ENCODE data around the gene A3GALT2. TPM values are rescaled to one million over a fixed set of nuclear protein-coding genes. Genes with fewer than 3 reads are reported as not detected.

The A3GALT2 gene
- total and polyA plus RNA-seq, 7 experiments from 2014 or later: not detected

DNA sequence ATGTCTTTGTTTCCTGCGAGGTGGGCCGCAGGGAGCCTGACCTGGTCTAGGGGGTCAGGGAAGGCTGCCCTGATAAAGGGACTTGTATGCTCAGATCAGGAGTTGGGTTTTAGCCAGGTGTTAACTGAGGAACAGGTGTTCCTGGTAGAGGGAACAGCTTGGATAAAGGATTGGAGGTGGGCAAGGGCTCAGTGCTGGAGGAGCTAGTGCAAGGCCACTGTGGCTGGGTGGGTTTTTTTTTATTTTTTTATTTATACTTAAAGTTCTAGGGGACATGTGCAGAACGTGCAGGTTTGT lies 31.1 kb downstream of the A3GALT2 start:
- no peaks in the 10 kb centered on the region for H3K9me3 ChIP-seq (ENCODE audit: control insufficient read depth in 2 of 3, low read length in 3 of 3)
- no peaks in the 10 kb centered on the region for H3K27me3 ChIP-seq (ENCODE audit: control insufficient read depth in 2 of 2, insufficient read depth in 2 of 2, low read length in 2 of 2)
- ChIA-PET POLR2A (no interaction called here), CTCF (no interaction called here)
- intact Hi-C loops (cut with micrococcal nuclease): loop anchor here in 1 of 2 donors (2.0 to 10.0 kb wide), 3 partner anchors 13 to 355 kb away; no protein-coding TSS in a partner anchor
- Mint-ChIP-seq H3K27me3 (no peaks in the 10 kb centered on the region), H3K36me3 (peaks cover 7 to 48% (median 20%) of the 10 kb centered on the region in 5 donors), H3K4me3 (no peak overlapping the region), H3K9me3 (peaks cover 0 to 5% (median 0%) of the 10 kb centered on the region in 11 donors), H3K4me1 (peaks cover 0 to 14% (median 9%) of the 10 kb centered on the region in 7 donors), H3K27ac (peak overlapping the region in 2 of 9 donors; percentile 59 to 69)
- no peaks in the 10 kb centered on the region for H3K4me1 ChIP-seq (ENCODE audit: control insufficient read depth in 2 of 2, insufficient read depth in 2 of 2, low read length in 2 of 2)
- no peak overlapping the region for H3K27ac ChIP-seq (ENCODE audit: low read depth, low read length)
- DNase-seq (no peak), ATAC-seq (no peak)
- H3K36me3 ChIP-seq (ENCODE audit: control insufficient read depth in 2 of 3, insufficient read depth in 3 of 3, low read length in 3 of 3): peaks cover 0 to 28% (median 0%) of the 10 kb centered on the region in 3 experiments
- no peak overlapping the region for H3K4me3 ChIP-seq (ENCODE audit: low read length)

DNA sequence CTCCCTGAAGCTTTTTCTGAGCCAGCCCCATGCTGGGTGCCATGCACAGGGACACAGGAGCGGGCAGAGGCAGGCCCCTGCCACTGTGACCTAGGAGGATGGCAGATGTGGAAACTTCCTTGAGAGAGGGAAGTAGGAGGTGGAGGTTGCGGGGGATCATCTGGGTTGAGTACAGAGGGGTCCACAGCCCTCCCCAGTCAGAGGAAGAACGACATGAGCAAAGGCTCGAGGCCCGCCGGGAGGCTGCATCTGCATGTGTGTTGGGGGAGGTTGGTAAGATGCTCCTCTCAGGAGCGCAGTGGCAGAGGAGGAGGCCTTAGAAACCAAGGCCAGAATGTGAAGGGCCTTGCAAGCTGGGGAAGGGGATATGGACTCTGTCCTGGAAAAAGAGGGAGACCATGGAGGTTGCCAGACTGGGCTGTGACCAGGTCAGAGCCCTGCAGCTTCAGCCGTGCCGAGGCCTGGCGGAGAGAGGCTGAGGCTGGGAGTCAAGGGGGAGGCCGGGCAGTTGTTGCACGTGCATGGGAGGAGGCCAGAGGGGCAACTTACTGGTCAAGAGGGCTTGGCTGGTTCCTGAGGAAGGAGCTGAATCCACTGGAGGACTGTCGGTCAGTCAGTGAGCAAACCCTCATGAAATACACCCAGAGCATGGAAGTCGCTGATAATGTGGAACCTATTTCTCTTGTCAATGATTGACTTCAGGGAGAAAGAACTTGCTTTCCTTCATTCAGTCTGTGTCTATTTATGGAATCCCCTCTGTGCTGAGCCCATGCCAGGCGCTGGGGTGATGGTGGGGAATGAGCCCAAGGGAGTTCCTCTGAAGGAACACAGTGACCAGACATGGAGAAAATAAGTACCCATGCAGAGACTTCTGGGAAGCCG lies 31.7 kb downstream of the A3GALT2 start:
- intact Hi-C loops (cut with micrococcal nuclease): loop anchor here in 1 of 2 donors (2.0 kb wide), 1 partner anchor 14 kb away; no protein-coding TSS in a partner anchor
- Mint-ChIP-seq H3K27me3 (no peaks in the 10 kb centered on the region), H3K27ac (peak overlapping the region in 4 of 9 donors; percentile 42 to 69 (median 52)), H3K36me3 (peaks cover 7 to 53% (median 20%) of the 10 kb centered on the region in 5 donors), H3K4me1 (peaks cover 0 to 14% (median 6%) of the 10 kb centered on the region in 7 donors), H3K9me3 (peaks cover 0 to 5% (median 0%) of the 10 kb centered on the region in 11 donors), H3K4me3 (no peak overlapping the region)
- Histone ChIP-seq H3K27ac (ENCODE audit: low read depth, low read length) (no peak overlapping the region), H3K36me3 (ENCODE audit: control insufficient read depth in 2 of 3, insufficient read depth in 3 of 3, low read length in 3 of 3) (peaks cover 0 to 33% (median 0%) of the 10 kb centered on the region in 3 experiments), H3K4me1 (ENCODE audit: control insufficient read depth in 2 of 2, insufficient read depth in 2 of 2, low read length in 2 of 2) (no peaks in the 10 kb centered on the region), H3K9me3 (ENCODE audit: control insufficient read depth in 2 of 3, low read length in 3 of 3) (no peaks in the 10 kb centered on the region), H3K4me3 (ENCODE audit: low read length) (no peak overlapping the region), H3K27me3 (ENCODE audit: control insufficient read depth in 2 of 2, insufficient read depth in 2 of 2, low read length in 2 of 2) (no peaks in the 10 kb centered on the region)
- POLR2A ChIA-PET: no interaction called here
- ATAC-seq (no peak), DNase-seq (no peak)
- CTCF ChIA-PET: no interaction called here

DNA sequence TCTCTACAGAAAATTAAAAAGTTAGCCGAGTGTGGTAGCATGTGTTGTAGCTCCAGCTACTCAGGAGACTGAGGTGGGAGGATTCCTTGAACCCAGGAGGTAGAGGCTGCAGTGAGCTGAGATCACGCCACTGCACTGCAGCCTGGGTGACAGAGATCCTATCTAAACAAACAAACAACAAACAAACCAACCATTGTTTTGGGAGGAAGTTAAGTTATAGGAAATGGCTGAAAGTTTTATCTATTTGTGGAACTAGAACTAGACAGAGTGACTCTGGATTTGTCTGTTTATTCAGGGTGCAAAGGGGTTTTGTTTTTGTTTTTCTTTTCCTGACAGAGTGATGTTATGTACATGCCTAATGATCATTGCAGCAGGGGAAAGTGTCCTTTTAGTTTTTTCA lies 33.6 kb downstream of the A3GALT2 start:
- H3K4me1 Mint-ChIP-seq: peaks cover 0 to 7% (median 3%) of the 10 kb centered on the region in 7 donors
- peaks cover 7 to 43% (median 16%) of the 10 kb centered on the region in 5 donors for H3K36me3 Mint-ChIP-seq
- POLR2A ChIA-PET: no interaction called here

GRCh38 chr1:33286451-33287185 lies 34.3 kb downstream of the A3GALT2 start:
- peaks cover 12 to 50% (median 20%) of the 10 kb centered on the region in 5 donors for H3K36me3 Mint-ChIP-seq
- DNase-seq: no peak
- no peaks in the 10 kb centered on the region for H3K27me3 Mint-ChIP-seq
- peaks cover 0 to 5% (median 0%) of the 10 kb centered on the region in 11 donors for H3K9me3 Mint-ChIP-seq
- CTCF ChIA-PET: no interaction called here
- Histone ChIP-seq H3K27ac (ENCODE audit: low read depth, low read length) (no peak overlapping the region), H3K27me3 (ENCODE audit: control insufficient read depth in 2 of 2, insufficient read depth in 2 of 2, low read length in 2 of 2) (no peaks in the 10 kb centered on the region), H3K4me3 (ENCODE audit: low read length) (no peak overlapping the region), H3K36me3 (ENCODE audit: control insufficient read depth in 2 of 3, insufficient read depth in 3 of 3, low read length in 3 of 3) (peaks cover 0 to 47% (median 5%) of the 10 kb centered on the region in 3 experiments), H3K4me1 (ENCODE audit: control insufficient read depth in 2 of 2, insufficient read depth in 2 of 2, low read length in 2 of 2) (no peaks in the 10 kb centered on the region), H3K9me3 (ENCODE audit: control insufficient read depth in 2 of 3, low read length in 3 of 3) (no peaks in the 10 kb centered on the region)
- intact Hi-C loops (cut with micrococcal nuclease): no loop called here
- ATAC-seq: no peak
- peak overlapping the region in 3 of 9 donors; percentile 18 to 79 (median 21) for H3K27ac Mint-ChIP-seq
- H3K4me3 Mint-ChIP-seq: no peak overlapping the region
- POLR2A ChIA-PET: no interaction called here
- peaks cover 0 to 8% (median 3%) of the 10 kb centered on the region in 7 donors for H3K4me1 Mint-ChIP-seq

More for the DNA sequence above, 33.6 kb downstream of the A3GALT2 start:
- no peak for DNase-seq
- no peak overlapping the region for H3K4me3 Mint-ChIP-seq
- no peaks in the 10 kb centered on the region for H3K9me3 ChIP-seq (ENCODE audit: control insufficient read depth in 2 of 3, low read length in 3 of 3)
- no peak for ATAC-seq
- CTCF ChIA-PET: no interaction called here
- peaks cover 0 to 40% (median 0%) of the 10 kb centered on the region in 3 experiments for H3K36me3 ChIP-seq (ENCODE audit: control insufficient read depth in 2 of 3, insufficient read depth in 3 of 3, low read length in 3 of 3)
- H3K9me3 Mint-ChIP-seq: peaks cover 0 to 5% (median 0%) of the 10 kb centered on the region in 11 donors
- no peaks in the 10 kb centered on the region for H3K27me3 ChIP-seq (ENCODE audit: control insufficient read depth in 2 of 2, insufficient read depth in 2 of 2, low read length in 2 of 2)
- H3K27me3 Mint-ChIP-seq: no peaks in the 10 kb centered on the region
- intact Hi-C loops (cut with micrococcal nuclease): no loop called here
- no peak overlapping the region for H3K4me3 ChIP-seq (ENCODE audit: low read length)
- H3K4me1 ChIP-seq (ENCODE audit: control insufficient read depth in 2 of 2, insufficient read depth in 2 of 2, low read length in 2 of 2): no peaks in the 10 kb centered on the region
- peak overlapping the region in 3 of 9 donors; percentile 18 to 79 (median 18) for H3K27ac Mint-ChIP-seq
- no peak overlapping the region for H3K27ac ChIP-seq (ENCODE audit: low read depth, low read length)

DNA sequence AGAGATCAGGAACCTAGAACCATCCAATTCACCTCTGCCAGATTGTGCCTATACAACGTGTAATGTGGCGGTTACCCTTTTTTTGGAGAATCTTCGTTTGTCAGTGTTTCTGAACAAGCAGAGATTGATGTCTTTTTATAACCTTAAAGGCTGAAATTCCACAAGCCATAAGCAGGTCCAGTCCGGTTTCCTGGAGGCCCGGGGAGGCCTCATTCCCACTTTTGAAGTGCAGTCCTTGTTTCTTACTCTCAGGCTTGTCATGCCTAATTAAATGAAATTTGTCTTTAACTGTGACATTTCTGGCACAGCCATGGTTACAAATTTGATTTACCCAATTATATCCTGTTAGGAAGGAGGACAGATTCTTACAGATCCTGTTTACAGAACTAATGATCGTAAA lies 36.8 kb downstream of the A3GALT2 start:
- Histone ChIP-seq H3K36me3 (ENCODE audit: control insufficient read depth in 2 of 3, insufficient read depth in 3 of 3, low read length in 3 of 3) (peaks cover 0 to 58% (median 14%) of the 10 kb centered on the region in 3 experiments), H3K4me3 (ENCODE audit: low read length) (no peak overlapping the region), H3K4me1 (ENCODE audit: control insufficient read depth in 2 of 2, insufficient read depth in 2 of 2, low read length in 2 of 2) (no peaks in the 10 kb centered on the region), H3K9me3 (ENCODE audit: control insufficient read depth in 2 of 3, low read length in 3 of 3) (no peaks in the 10 kb centered on the region), H3K27me3 (ENCODE audit: control insufficient read depth in 2 of 2, insufficient read depth in 2 of 2, low read length in 2 of 2) (no peaks in the 10 kb centered on the region), H3K27ac (ENCODE audit: low read depth, low read length) (no peak overlapping the region)
- Mint-ChIP-seq H3K9me3 (peaks cover 0 to 2% (median 0%) of the 10 kb centered on the region in 11 donors), H3K4me1 (peaks cover 0 to 7% (median 3%) of the 10 kb centered on the region in 7 donors), H3K27ac (no peak overlapping the region), H3K27me3 (no peaks in the 10 kb centered on the region), H3K36me3 (peaks cover 8 to 50% (median 19%) of the 10 kb centered on the region in 5 donors), H3K4me3 (no peak overlapping the region)
- POLR2A ChIA-PET: no interaction called here
- intact Hi-C loops (cut with micrococcal nuclease): no loop called here
- CTCF ChIA-PET: no interaction called here
- no peak for DNase-seq
- no peak for ATAC-seq

DNA sequence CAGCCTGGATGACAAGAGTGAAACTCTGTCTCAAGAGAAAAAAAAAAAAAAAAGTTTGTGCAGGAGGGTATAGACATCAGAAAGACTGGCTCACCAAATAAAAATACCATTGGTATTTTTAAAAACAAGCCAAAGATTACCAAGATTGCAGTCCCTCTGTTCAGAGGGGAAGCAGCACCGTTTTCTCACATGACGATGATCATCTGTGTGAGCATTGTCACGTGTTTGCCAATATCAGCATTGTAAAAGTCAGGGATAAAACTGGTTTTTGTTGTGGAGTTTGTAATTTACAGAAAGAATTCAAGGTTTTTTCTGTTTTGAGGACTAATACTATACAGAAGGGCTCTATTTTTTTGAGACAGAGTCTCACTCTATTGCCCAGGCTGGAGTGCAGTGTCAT lies 38.1 kb downstream of the A3GALT2 start:
- Histone ChIP-seq H3K27me3 (ENCODE audit: control insufficient read depth in 2 of 2, insufficient read depth in 2 of 2, low read length in 2 of 2) (no peaks in the 10 kb centered on the region), H3K9me3 (ENCODE audit: control insufficient read depth in 2 of 3, low read length in 3 of 3) (no peaks in the 10 kb centered on the region), H3K27ac (ENCODE audit: low read depth, low read length) (no peak overlapping the region), H3K4me1 (ENCODE audit: control insufficient read depth in 2 of 2, insufficient read depth in 2 of 2, low read length in 2 of 2) (no peaks in the 10 kb centered on the region), H3K4me3 (ENCODE audit: low read length) (no peak overlapping the region), H3K36me3 (ENCODE audit: control insufficient read depth in 2 of 3, insufficient read depth in 3 of 3, low read length in 3 of 3) (peaks cover 0 to 60% (median 14%) of the 10 kb centered on the region in 3 experiments)
- no peaks in the 10 kb centered on the region for H3K27me3 Mint-ChIP-seq
- H3K36me3 Mint-ChIP-seq: peaks cover 6 to 45% (median 14%) of the 10 kb centered on the region in 5 donors
- DNase-seq (no peak), ATAC-seq (no peak)
- H3K4me1 Mint-ChIP-seq: peaks cover 0 to 6% (median 0%) of the 10 kb centered on the region in 7 donors
- ChIA-PET POLR2A (interaction anchor here (0.7 kb wide), 1 partner anchor 42 kb away, joined by 3 read pairs; no protein-coding TSS in a partner anchor), CTCF (no interaction called here)
- H3K4me3 Mint-ChIP-seq: no peak overlapping the region
- peak overlapping the region in 1 of 9 donors; percentile 2 for H3K27ac Mint-ChIP-seq
- H3K9me3 Mint-ChIP-seq: no peaks in the 10 kb centered on the region
- intact Hi-C loops (cut with micrococcal nuclease): no loop called here
